ENCODE measurements around the gene GSTM3.

The GSTM3 gene

DNA sequence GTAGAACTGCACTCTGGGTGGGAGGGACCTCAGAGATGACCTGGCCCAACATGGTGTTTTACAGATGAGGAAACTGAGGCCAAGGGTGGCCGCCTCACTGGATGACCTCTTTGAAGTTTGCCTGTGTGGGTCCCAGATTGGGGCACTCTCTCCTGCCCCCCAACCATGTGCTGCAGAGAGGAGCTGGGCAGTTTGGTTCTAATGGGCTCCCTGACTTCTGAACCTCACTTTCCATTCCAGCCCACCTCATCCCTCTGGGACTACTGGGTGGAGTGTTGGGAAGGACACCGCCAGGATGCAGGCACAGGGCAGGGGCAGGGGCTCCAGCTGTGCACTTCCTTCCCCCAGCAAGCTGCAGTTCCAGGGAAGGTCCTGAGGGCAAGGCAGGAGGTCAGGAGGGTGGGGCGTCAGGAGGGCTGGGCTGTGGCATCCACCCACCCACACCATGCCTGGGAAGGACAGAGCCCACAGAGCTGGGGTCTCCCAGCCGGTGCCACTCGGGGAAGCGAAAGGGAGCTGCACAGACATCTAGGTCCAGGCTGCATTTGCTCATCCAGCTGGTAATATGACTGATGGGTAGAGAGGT is 33.2 kb upstream of the GSTM3 start:
- Histone ChIP-seq H3K4me3 (ENCODE audit: low read length) (no peak overlapping the region), H3K4me1 (ENCODE audit: insufficient read depth, low read length) (no peaks in the 10 kb centered on the region), H3K36me3 (ENCODE audit: insufficient read depth, low read length) (no peaks in the 10 kb centered on the region), H3K9me3 (ENCODE audit: insufficient read depth, low read depth, low read length) (no peaks in the 10 kb centered on the region), H3K27me3 (ENCODE audit: insufficient read depth, low read length) (no peaks in the 10 kb centered on the region), H3K27ac (ENCODE audit: low read depth, low read length) (no peak overlapping the region), H3K9ac (ENCODE audit: low read depth, low read length) (no peak overlapping the region)
- 67% methylated on average over 6 of the region's 6 CpGs for WGBS

GRCh38 chr1:109773203-109773899 is 32.5 kb upstream of the GSTM3 start:
- Histone ChIP-seq H3K4me3 (ENCODE audit: low read length) (no peak overlapping the region), H3K9me3 (ENCODE audit: insufficient read depth, low read depth, low read length) (no peaks in the 10 kb centered on the region), H3K4me1 (ENCODE audit: insufficient read depth, low read length) (no peaks in the 10 kb centered on the region), H3K9ac (ENCODE audit: low read depth, low read length) (no peak overlapping the region), H3K36me3 (ENCODE audit: insufficient read depth, low read length) (no peaks in the 10 kb centered on the region), H3K27ac (ENCODE audit: low read depth, low read length) (no peak overlapping the region), H3K27me3 (ENCODE audit: insufficient read depth, low read length) (no peaks in the 10 kb centered on the region)
- WGBS, result 55% methylated on average over 17 of the region's 17 CpGs

GRCh38 chr1:109772658-109773202 is 31.9 kb upstream of the GSTM3 start:
- WGBS, result 90% methylated on average over 6 of the region's 6 CpGs
- no peaks in the 10 kb centered on the region for H3K36me3 ChIP-seq (ENCODE audit: insufficient read depth, low read length)
- H3K4me1 ChIP-seq (ENCODE audit: insufficient read depth, low read length), result no peaks in the 10 kb centered on the region
- H3K27ac ChIP-seq (ENCODE audit: low read depth, low read length), result no peak overlapping the region
- H3K4me3 ChIP-seq (ENCODE audit: low read length), result no peak overlapping the region
- H3K9ac ChIP-seq (ENCODE audit: low read depth, low read length), result no peak overlapping the region
- H3K27me3 ChIP-seq (ENCODE audit: insufficient read depth, low read length), result no peaks in the 10 kb centered on the region
- no peaks in the 10 kb centered on the region for H3K9me3 ChIP-seq (ENCODE audit: insufficient read depth, low read depth, low read length)

DNA sequence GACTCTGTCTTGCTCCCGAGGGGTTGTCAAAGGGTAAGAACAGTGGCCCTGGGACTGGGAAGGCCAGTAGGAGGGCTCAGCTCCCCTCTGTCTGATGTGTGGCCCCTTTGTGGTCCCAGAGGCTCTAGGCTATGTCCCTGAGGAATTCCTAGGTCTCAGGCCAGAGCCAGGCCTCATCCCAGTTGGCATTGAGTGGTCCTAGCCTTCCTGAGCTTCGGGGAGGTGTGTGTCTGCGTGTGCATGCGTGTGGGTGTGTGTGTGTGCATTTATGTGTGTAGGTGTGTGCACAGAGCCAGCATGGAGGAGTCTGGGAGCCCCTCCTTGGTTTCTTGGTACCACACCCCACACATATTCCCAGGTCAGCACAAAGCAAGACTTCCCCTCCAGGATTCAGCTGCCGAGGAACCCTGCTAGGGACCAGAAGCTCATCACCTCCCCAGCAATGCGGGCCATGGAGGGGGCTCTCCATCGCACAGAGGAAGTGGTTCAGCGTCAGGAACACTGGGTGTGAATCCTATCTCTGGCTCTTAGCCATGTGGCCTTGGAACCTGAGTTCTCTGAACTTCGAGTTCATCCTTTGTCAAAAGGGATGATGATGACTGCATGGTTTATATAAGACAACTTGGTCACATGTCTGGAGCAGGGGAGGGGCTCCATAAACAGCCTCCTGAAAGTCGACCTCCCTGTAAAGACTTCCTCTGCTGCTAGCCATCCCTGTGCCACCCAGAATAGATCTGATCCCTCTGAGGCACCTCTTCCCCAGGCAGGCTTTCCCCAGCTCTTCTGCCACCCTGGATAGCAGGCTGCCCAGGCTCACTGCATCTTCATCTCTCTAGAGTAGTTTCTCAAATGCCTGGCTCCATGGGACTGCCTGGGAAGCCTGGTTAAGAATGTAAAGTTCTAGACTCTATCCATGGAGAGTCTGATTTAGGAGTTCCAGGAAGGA is 31.1 kb upstream of the GSTM3 start:
- Histone ChIP-seq H3K9me3 (ENCODE audit: insufficient read depth, low read depth, low read length) (no peaks in the 10 kb centered on the region), H3K4me1 (ENCODE audit: insufficient read depth, low read length) (no peaks in the 10 kb centered on the region), H3K27me3 (ENCODE audit: insufficient read depth, low read length) (no peaks in the 10 kb centered on the region), H3K4me3 (ENCODE audit: low read length) (no peak overlapping the region), H3K27ac (ENCODE audit: low read depth, low read length) (no peak overlapping the region), H3K9ac (ENCODE audit: low read depth, low read length) (no peak overlapping the region), H3K36me3 (ENCODE audit: insufficient read depth, low read length) (no peaks in the 10 kb centered on the region)
- 88% methylated on average over 10 of the region's 10 CpGs for WGBS

GRCh38 chr1:109770331-109771095 is 29.7 kb upstream of the GSTM3 start:
- Histone ChIP-seq H3K4me1 (ENCODE audit: insufficient read depth, low read length) (no peaks in the 10 kb centered on the region), H3K9ac (ENCODE audit: low read depth, low read length) (no peak overlapping the region), H3K36me3 (ENCODE audit: insufficient read depth, low read length) (no peaks in the 10 kb centered on the region), H3K27me3 (ENCODE audit: insufficient read depth, low read length) (no peaks in the 10 kb centered on the region), H3K27ac (ENCODE audit: low read depth, low read length) (no peak overlapping the region), H3K4me3 (ENCODE audit: low read length) (no peak overlapping the region), H3K9me3 (ENCODE audit: insufficient read depth, low read depth, low read length) (no peaks in the 10 kb centered on the region)
- 82% methylated on average over 10 of the region's 11 CpGs for WGBS

GRCh38 chr1:109769330-109770078 is 28.7 kb upstream of the GSTM3 start:
- no peak overlapping the region for H3K27ac ChIP-seq (ENCODE audit: low read depth, low read length)
- H3K4me3 ChIP-seq (ENCODE audit: low read length), result no peak overlapping the region
- no peak overlapping the region for H3K9ac ChIP-seq (ENCODE audit: low read depth, low read length)
- H3K4me1 ChIP-seq (ENCODE audit: insufficient read depth, low read length), result no peaks in the 10 kb centered on the region
- H3K36me3 ChIP-seq (ENCODE audit: insufficient read depth, low read length), result no peaks in the 10 kb centered on the region
- H3K27me3 ChIP-seq (ENCODE audit: insufficient read depth, low read length), result no peaks in the 10 kb centered on the region
- H3K9me3 ChIP-seq (ENCODE audit: insufficient read depth, low read depth, low read length), result no peaks in the 10 kb centered on the region
- 88% methylated on average over 11 of the region's 11 CpGs for WGBS

- H3K9ac ChIP-seq (ENCODE audit: low read depth, low read length), result no peak overlapping the region
Measured at GRCh38 chr1:109768820-109769219, 28.0 kb upstream of the GSTM3 start.

GRCh38 chr1:109768335-109768650 is 27.5 kb upstream of the GSTM3 start:
- H3K36me3 ChIP-seq (ENCODE audit: insufficient read depth, low read length), result no peaks in the 10 kb centered on the region
- no peaks in the 10 kb centered on the region for H3K27me3 ChIP-seq (ENCODE audit: insufficient read depth, low read length)
- H3K9ac ChIP-seq (ENCODE audit: low read depth, low read length), result no peak overlapping the region
- H3K4me1 ChIP-seq (ENCODE audit: insufficient read depth, low read length), result no peaks in the 10 kb centered on the region
- H3K4me3 ChIP-seq (ENCODE audit: low read length), result no peak overlapping the region
- 73% methylated on average over 2 of the region's 2 CpGs for WGBS
- no peak overlapping the region for H3K27ac ChIP-seq (ENCODE audit: low read depth, low read length)
- no peaks in the 10 kb centered on the region for H3K9me3 ChIP-seq (ENCODE audit: insufficient read depth, low read depth, low read length)

More at GRCh38 chr1:109768820-109769219, 28.0 kb upstream of the GSTM3 start:
- no peak overlapping the region for H3K4me3 ChIP-seq (ENCODE audit: low read length)
- 93% methylated on average over 7 of the region's 7 CpGs for WGBS
- H3K4me1 ChIP-seq (ENCODE audit: insufficient read depth, low read length), result no peaks in the 10 kb centered on the region
- H3K27ac ChIP-seq (ENCODE audit: low read depth, low read length), result no peak overlapping the region
- no peaks in the 10 kb centered on the region for H3K9me3 ChIP-seq (ENCODE audit: insufficient read depth, low read depth, low read length)
- H3K27me3 ChIP-seq (ENCODE audit: insufficient read depth, low read length), result no peaks in the 10 kb centered on the region
- no peaks in the 10 kb centered on the region for H3K36me3 ChIP-seq (ENCODE audit: insufficient read depth, low read length)

- 92% methylated on average over 10 of the region's 10 CpGs for WGBS
- no peak overlapping the region for H3K9ac ChIP-seq (ENCODE audit: low read depth, low read length)
- H3K4me3 ChIP-seq (ENCODE audit: low read length), result no peak overlapping the region
- H3K36me3 ChIP-seq (ENCODE audit: insufficient read depth, low read length), result no peaks in the 10 kb centered on the region
- no peaks in the 10 kb centered on the region for H3K9me3 ChIP-seq (ENCODE audit: insufficient read depth, low read depth, low read length)
- no peak overlapping the region for H3K27ac ChIP-seq (ENCODE audit: low read depth, low read length)
- H3K27me3 ChIP-seq (ENCODE audit: insufficient read depth, low read length), result no peaks in the 10 kb centered on the region
- H3K4me1 ChIP-seq (ENCODE audit: insufficient read depth, low read length), result no peaks in the 10 kb centered on the region
Measured at GRCh38 chr1:109767637-109768334, 26.9 kb upstream of the GSTM3 start.

All from HUES64 (cell line).